Activated CD8-positive, alpha-beta memory T cell treated with anti-CD3 and anti-CD28 coated beads, Interleukin-2, amount 50 U/mL, for 48 hours (primary cell): ENCODE measurements around the gene ABRACL.
"Not testable (repeated sequence)": the region's sequence is repeated elsewhere in the genome, so short reads cannot be mapped to it uniquely, and the experiment has no call there.

Experiments used
- DNase-seq: peaks from one replicate; pipeline ENCODE4 v3.0.0-alpha.2; 2020

Gene ABRACL

GRCh38 chr6:139013185-139013800, 15.3 kb upstream of the ABRACL start:
- no peak for DNase-seq

- DNase-seq, result no peak
Observed at GRCh38 chr6:139014945-139015344, 13.6 kb upstream of the ABRACL start.

- DNase-seq, result no peak
Observed at GRCh38 chr6:139016337-139017213, 12.0 kb upstream of the ABRACL start.

DNA sequence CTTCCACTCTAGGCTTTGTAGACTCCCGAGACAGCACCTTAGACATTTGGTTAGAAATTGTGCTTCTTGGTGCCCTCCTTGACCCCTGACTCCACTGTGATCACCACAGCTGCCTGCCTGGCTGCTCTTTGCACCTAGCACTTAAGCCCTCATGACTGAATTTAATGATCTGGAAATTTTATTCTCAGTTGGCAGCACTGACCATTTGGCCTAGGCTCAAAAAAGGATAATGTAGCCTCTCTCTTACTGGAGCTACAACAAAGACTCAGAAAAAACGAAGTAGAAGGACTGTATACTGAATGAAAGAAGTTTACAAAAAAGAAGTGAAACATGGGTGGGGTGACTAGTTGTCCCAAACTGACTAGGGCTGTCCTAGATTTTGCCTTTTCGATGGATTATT, 11.3 kb upstream of the ABRACL start:
- DNase-seq, result no peak

GRCh38 chr6:139019722-139020121, 8.8 kb upstream of the ABRACL start:
- DNase-seq, result no peak

DNA sequence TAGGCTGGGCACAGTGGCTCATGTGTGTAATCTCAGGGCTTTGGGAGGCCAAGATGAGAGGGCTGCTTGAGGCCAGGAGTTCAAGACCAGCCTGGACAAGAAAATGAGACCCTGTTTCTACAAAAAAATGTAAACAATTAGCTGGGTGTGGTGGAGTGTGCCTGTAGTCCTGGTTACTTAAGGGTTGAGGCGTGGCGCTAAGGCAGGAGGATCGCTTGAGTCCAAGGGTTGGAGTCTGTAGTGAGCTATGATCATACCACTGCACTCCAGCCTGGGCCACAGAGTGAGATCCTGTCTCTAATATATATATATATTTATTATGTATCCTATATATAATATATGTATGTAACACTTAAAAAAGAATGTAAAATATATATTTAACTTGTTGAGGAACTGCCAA, 7.9 kb upstream of the ABRACL start:
- no peak for DNase-seq

DNA sequence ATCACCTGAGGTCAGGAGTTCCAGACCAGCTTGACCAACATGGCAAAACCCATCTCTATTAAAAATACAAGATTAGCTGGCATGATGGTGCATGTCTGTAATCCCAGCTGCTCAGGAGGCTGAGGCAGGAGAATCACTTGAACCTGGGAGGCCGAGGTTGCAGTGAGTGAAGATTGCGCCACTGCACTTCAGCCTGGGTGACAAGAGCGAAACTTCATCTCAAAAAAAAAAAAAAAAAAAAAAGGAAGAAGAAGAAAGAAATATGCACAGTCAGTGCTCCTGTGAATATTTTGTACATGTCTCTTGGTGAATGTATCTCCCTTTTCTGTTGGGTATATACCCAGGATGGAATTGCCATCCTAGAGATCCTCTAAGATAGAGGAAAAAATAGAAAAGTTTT, 3.1 kb upstream of the ABRACL start:
- not testable (repeated sequence) for DNase-seq

- DNase-seq, result peak; percentile 61
Observed at GRCh38 chr6:139027620-139028182, 844 bp upstream of the ABRACL start.

DNA sequence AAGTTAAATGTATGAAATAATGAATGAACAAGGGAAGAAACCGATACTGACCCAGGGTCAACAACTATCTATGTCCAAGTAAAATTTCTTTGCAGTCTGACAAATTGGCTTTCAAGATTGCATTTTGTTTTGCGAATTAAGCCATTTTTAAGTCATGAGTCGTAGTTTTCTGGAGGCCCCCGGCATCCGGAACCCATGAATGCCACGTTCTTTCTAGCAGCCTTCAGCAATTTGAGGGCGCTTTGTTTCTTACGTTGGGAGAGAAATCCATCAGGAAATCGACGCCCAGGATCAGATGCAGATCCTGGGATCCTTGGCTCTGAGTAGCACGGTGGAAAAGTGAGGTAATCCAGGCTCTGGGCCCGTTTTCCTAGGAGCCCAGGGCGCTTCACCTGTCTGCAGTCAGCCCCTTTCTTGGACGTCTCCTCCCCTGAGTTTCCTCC, 309 bp upstream of the ABRACL start:
- DNase-seq, result no peak

DNA sequence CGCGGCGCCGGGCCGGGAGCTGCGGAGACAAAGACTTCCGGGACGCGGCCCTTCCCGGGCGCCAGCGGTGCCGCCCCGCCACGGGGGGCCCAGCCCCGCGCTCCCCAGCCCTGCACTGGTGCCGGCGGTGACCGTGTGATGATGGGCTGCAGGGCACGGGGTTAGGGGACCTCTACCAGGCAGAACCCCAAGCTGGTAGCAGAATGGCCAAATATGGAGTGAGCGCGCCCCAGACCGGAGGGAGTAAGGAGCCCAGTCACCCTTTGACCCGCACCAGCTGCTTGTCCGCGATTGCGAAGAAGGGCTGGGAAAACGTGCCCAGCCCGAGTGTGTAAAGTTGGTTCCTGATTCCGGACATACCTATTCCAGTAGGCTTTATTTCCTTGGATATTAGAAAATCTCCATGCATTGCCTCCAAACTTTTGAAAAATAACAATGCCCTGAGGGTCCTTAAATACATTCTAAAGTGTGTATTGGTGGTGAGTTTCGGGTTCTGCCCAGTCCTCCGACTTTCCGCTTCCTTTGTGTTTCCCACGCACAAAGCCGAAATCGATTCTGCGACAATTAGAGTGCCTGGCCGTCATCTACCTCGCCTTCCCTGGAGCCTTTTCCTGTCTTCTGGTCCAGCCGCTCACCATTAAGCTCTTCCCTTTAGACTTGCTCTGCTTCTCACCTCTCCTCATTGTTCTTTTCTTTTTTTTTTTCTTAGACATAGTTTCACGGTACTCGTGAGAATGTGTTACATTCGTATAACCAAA, 1.1 kb downstream of the ABRACL start:
- DNase-seq, result peak; percentile 66

GRCh38 chr6:139030228-139030963, 1.9 kb downstream of the ABRACL start:
- DNase-seq, result no peak

DNA sequence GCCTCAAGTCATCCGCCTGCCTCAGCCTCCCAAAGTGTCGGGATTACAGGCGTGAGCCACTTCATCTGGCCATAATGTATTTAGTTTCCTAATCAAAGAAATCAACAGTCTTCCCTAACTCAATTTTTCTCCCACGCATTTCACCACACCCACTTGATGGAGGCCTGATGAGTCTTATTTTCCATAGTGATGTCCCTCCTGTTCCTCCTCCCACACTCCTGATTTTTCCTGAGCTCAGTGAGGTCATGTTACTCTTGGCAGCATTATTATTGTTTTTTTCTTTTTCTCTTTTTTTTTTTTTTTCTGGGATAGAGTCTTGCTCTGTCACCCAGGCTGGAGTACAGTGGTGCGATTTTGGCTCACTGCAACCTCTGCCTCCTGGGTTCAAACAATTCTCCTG, 8.9 kb downstream of the ABRACL start:
- DNase-seq, result no peak

DNA sequence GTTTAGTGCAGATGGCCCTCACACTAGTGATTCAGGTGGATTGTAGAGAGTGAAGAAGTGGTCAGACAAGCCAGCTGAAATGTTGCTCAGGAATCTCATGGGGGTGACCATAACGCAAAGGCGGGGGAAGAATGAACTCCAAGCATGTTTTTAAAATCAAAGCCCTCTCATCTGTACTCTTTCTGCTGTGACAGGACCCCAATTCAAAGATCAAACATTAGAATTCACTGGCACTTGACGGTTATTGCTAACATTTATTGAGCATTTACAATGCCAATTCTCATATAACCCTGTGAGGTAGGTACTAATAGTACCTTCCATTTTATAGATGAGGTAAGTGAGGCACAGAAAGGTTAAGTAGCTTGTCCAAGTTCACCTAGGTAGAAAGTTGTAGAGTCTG, 15.7 kb downstream of the ABRACL start:
- no peak for DNase-seq

- no peak for DNase-seq
Observed at GRCh38 chr6:139047677-139048076, 19.1 kb downstream of the ABRACL start.

DNA sequence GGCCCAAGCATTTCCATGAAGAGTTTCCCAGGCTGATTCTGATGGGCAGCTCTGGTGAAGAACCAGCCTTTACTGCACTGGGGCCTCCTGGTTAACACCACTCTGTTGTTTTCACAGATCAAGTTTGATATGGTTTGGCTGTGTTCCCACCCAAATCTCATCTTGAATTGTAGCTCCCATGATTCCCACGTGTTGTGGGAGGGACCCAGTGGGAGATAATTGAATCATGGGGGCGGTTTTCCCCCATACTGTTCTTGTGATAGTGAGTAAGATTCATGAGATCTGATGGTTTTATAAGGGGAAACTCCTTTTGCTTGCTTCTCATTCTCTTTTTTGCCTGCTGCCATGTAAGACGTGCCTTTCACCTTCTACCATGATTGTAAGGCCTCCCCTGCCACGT, 20.4 kb downstream of the ABRACL start:
- not testable (repeated sequence) for DNase-seq

GRCh38 chr6:139050131-139050769, 21.7 kb downstream of the ABRACL start:
- DNase-seq, result not testable (repeated sequence)

DNA sequence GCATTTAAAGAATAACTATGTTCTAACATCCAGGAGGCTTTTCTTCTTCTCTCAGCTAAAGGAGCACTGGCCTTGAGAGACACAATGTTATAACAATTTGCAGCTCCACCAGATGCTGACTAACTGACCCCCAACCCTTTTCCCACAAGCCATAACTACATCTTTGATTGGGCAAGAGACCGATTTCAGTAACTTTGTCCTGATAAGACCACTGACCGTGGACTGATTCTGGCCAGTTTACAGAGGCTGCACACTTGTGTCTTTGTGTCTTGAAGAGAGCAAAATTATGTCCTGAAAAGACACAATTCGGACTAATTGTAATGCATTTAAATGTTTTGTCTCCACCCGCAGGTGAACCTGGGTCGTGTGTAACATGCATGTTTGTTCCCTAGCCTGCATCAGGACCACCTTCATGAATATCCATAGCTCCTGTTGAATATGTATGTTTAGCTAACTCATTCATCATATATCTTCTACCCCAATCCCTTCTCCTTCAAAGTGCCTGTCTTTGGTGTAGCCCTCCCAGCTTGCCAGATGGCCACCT, 22.3 kb downstream of the ABRACL start:
- no peak for DNase-seq

DNA sequence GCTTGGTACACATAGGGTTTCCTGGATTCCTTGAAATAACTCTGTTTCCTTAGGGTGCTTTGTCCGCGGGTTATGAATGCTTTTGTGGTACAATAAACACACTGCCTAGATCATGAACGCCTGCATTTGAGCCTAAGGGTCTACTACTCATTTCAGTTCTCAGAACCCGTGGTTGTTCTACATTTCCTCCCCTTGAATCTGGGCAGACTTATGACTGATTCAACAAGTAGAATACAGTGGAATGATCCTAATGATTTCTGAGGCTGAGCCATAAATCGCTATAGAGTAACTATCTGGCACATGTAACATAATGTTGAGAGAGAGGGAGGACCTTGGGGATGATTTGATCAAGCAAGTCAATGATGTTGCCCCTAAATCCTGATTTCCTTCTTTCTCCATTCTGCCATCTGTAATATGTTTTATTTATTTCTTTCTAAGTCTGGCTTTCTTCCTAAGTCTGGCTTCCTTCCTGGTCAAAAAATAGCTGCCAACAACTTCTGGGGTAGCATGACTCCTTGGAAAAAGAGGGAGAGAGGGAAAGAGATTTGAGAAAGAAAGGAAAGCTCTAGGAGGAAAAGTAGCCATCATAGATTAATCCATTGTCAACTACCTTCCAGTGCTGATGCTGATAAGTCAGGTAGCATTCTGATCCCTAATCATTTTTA, 23.0 kb downstream of the ABRACL start:
- no peak for DNase-seq

GRCh38 chr6:139053382-139053781, 24.8 kb downstream of the ABRACL start:
- no peak for DNase-seq

DNA sequence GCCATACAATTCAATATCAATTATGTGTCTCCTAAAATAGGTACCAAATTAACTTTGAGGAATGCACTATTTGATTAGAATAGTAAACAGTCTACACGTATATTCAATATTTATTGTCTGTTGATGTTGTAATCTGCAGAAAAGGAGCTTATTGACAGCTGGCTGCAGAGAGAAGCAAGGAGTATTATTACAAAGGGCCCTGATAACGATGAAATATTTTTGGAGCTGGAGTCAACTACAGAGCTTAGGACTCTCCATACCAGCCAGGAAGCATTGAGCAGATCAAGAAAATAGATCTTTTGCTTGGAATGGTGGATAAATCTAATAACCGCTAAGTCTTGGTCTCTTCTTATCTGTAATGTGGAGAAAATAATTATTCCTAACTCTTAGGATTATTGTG, 25.5 kb downstream of the ABRACL start:
- no peak for DNase-seq

DNA sequence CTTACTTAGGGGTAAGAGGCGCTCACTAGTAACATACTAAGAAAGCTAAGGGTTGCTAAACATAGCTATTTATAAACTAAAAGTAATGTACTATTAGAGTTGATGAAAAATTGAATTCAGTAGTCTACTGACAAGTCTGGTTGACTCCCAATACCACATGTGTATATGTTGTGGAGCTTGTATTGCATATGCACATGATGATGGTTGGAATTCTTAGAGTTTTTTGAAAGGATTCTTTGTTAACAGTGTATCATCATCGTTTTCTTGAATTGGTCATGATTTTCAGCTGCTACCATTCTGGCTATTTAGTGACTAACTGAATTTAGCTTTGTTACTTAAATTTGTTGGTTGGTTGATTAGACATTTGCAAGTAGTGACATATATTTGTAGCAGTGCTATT, 27.2 kb downstream of the ABRACL start:
- no peak for DNase-seq
